Mucosa of gallbladder (tissue), 1 donor: ENCODE measurements around the gene PRKG1. TPM values are rescaled to one million over a fixed set of nuclear protein-coding genes. Genes with fewer than 3 reads are reported as not detected.
"Not testable (repeated sequence)": the region's sequence is repeated elsewhere in the genome, so short reads cannot be mapped to it uniquely, and the experiment has no call there.

Experiments
- DNase-seq: peaks from one replicate; pipeline ENCODE4 v3.0.0-alpha.2; 2020; ENCODE audit warnings: low spot score
- total RNA-seq: library from RNA; stranded (reverse); gene quantifications from one replicate; pipeline ENCODE4 v1.2.1, GENCODE V29; 2021
- donor health status: DM: no; HTN: no; CAD: no.

The PRKG1 gene
- total RNA-seq, 1 donor from 2014 or later: 28.3 TPM

GRCh38 chr10:51224671-51225161, 150.4 kb downstream of the PRKG1 start:
- no peak for DNase-seq

- no peak for DNase-seq
Measured at GRCh38 chr10:51227897-51228713, 153.8 kb downstream of the PRKG1 start.

GRCh38 chr10:51228714-51229100, 154.4 kb downstream of the PRKG1 start:
- DNase-seq: no peak

- DNase-seq: no peak
Measured at GRCh38 chr10:51230887-51231585, 156.7 kb downstream of the PRKG1 start.

GRCh38 chr10:51231754-51232153, 157.5 kb downstream of the PRKG1 start:
- DNase-seq: no peak

GRCh38 chr10:51233337-51234100, 159.2 kb downstream of the PRKG1 start:
- DNase-seq: no peak

- DNase-seq: no peak
Measured at GRCh38 chr10:51235865-51236264, 161.6 kb downstream of the PRKG1 start.

GRCh38 chr10:51239006-51239405, 164.7 kb downstream of the PRKG1 start:
- DNase-seq: no peak

GRCh38 chr10:51241461-51241860, 167.2 kb downstream of the PRKG1 start:
- no peak for DNase-seq

- DNase-seq: no peak
Measured at GRCh38 chr10:51242393-51242792, 168.1 kb downstream of the PRKG1 start.

GRCh38 chr10:51244309-51244708, 170.0 kb downstream of the PRKG1 start:
- DNase-seq: no peak

- no peak for DNase-seq
Measured at GRCh38 chr10:51244748-51245490, 170.6 kb downstream of the PRKG1 start.

GRCh38 chr10:51246156-51246555, 171.9 kb downstream of the PRKG1 start:
- DNase-seq: no peak

- DNase-seq: no peak
Measured at GRCh38 chr10:51250278-51250920, 176.1 kb downstream of the PRKG1 start.

GRCh38 chr10:51251110-51251509, 176.8 kb downstream of the PRKG1 start:
- no peak for DNase-seq

- no peak for DNase-seq
Measured at GRCh38 chr10:51255381-51255780, 181.1 kb downstream of the PRKG1 start.

- DNase-seq: no peak
Measured at GRCh38 chr10:51257511-51258248, 183.4 kb downstream of the PRKG1 start.

GRCh38 chr10:51260376-51260775, 186.1 kb downstream of the PRKG1 start:
- DNase-seq: no peak

- DNase-seq: no peak
Measured at GRCh38 chr10:51266496-51266895, 192.2 kb downstream of the PRKG1 start.

GRCh38 chr10:51267980-51268570, 193.8 kb downstream of the PRKG1 start:
- not testable (repeated sequence) for DNase-seq
